Measurements from ENCODE around the gene NR3C2. TPM values are rescaled to one million over a fixed set of nuclear protein-coding genes. Genes with fewer than 3 reads are reported as not detected.

The NR3C2 gene
- total RNA-seq, 1 donor from 2014 or later, result 31.4 TPM

DNA sequence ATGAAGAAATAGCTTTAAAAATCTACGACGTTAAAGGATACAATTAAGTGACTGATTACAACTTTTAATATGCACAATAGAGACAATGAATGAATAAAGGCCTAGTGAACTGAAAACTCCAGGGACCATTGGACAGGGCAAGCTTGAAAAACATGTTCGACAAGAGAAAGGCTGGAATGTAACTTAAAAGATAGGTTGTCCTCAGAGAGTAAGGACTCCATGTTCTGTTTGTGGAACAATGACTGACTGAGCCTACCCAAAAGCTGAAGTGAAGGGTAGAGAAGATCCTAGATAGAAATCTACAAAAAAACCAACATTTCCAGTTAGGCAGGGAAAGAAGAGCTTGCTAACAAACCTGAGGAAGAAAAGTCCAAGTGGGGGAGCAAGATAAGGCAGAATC is 173.4 kb downstream of the NR3C2 start:
- Histone ChIP-seq H3K4me3 (no peak overlapping the region), H3K9me3 (no peaks in the 10 kb centered on the region), H3K27me3 (ENCODE audit: low read depth) (no peaks in the 10 kb centered on the region), H3K36me3 (no peaks in the 10 kb centered on the region), H3K4me1 (peaks cover 5% of the 10 kb centered on the region), H3K27ac (no peak overlapping the region)
- TF ChIP-seq, protein P1, sequence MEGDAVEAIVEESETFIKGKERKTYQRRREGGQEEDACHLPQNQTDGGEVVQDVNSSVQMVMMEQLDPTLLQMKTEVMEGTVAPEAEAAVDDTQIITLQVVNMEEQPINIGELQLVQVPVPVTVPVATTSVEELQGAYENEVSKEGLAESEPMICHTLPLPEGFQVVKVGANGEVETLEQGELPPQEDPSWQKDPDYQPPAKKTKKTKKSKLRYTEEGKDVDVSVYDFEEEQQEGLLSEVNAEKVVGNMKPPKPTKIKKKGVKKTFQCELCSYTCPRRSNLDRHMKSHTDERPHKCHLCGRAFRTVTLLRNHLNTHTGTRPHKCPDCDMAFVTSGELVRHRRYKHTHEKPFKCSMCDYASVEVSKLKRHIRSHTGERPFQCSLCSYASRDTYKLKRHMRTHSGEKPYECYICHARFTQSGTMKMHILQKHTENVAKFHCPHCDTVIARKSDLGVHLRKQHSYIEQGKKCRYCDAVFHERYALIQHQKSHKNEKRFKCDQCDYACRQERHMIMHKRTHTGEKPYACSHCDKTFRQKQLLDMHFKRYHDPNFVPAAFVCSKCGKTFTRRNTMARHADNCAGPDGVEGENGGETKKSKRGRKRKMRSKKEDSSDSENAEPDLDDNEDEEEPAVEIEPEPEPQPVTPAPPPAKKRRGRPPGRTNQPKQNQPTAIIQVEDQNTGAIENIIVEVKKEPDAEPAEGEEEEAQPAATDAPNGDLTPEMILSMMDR (IDR thresholded peaks at IDR 0.05), result no peak
- ATAC-seq, result no peak
- intact Hi-C loops (cut with DNase I), result no loop called here
- DNase-seq, result no peak

DNA sequence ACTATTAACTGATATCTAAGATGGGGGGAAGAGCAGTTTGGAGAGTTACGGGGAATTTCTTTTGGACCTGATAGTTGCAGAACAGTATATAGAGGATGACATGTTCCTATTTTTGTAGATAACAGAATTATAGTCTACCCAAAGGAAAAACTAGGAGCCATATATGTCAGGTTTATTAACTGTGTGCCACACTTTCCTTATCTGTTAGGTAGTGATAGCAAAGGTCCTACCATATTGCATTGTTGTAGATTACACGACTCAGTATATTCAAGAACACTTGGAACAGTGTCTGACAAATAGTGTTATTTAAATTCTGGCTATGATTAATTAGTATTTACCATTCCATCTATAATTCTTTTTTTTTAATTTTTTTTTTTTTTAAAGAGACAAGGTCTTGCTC is 175.3 kb downstream of the NR3C2 start:
- intact Hi-C loops (cut with DNase I), result no loop called here
- Histone ChIP-seq H3K9me3 (no peaks in the 10 kb centered on the region), H3K4me3 (no peak overlapping the region), H3K27me3 (ENCODE audit: low read depth) (no peaks in the 10 kb centered on the region), H3K36me3 (no peaks in the 10 kb centered on the region), H3K4me1 (peaks cover 5% of the 10 kb centered on the region), H3K27ac (no peak overlapping the region)
- ATAC-seq (no peak), DNase-seq (no peak)
- TF ChIP-seq, protein P1 (IDR thresholded peaks at IDR 0.05), result no peak

DNA sequence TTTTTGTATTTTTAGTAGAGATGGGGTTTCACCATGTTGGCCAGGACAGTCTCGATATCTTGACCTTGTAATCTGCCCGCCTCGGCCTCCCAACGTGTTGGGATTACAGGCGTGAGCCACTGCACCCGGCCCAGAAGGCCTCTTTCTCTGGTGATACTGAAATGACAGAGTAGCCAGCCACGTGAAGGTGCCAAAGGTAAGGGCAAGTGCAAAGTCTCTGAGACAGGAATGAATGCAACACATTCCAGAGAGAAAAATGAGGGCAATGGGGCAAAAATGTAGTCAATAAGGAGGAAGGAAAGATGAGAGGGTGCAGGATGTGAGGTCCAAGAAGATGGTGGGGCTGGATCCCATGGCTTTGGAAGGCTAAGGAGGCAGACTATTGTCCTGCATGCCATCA is 176.0 kb downstream of the NR3C2 start:
- ATAC-seq (no peak), DNase-seq (no peak)
- intact Hi-C loops (cut with DNase I), result no loop called here
- TF ChIP-seq, protein P1 (IDR thresholded peaks at IDR 0.05), result no peak
- Histone ChIP-seq H3K27me3 (ENCODE audit: low read depth) (no peaks in the 10 kb centered on the region), H3K27ac (no peak overlapping the region), H3K4me1 (peaks cover 5% of the 10 kb centered on the region), H3K36me3 (no peaks in the 10 kb centered on the region), H3K9me3 (no peaks in the 10 kb centered on the region), H3K4me3 (no peak overlapping the region)

DNA sequence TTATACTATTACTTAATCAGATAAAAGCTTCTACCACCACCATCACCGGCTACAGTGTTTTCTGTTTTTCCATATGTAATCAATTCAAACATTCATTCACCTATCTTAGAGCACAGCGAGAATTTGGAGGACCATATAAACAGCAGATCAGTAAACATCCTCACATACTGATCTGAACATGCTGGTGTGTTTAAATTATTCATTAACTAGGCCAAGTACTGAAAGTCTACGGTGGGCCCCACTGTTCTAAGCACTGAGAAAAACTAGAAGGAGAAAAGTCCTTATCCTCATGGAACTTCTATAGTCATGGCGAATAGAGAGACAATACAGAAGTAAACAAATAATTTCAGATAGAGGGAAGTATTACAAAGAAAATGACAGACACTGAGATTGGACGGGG is 176.6 kb downstream of the NR3C2 start:
- H3K36me3 ChIP-seq, result no peaks in the 10 kb centered on the region
- H3K27ac ChIP-seq, result no peak overlapping the region
- peaks cover 3% of the 10 kb centered on the region for H3K4me1 ChIP-seq
- no peak for ATAC-seq
- H3K9me3 ChIP-seq, result no peaks in the 10 kb centered on the region
- TF ChIP-seq, protein P1 (IDR thresholded peaks at IDR 0.05), result no peak
- no peaks in the 10 kb centered on the region for H3K27me3 ChIP-seq (ENCODE audit: low read depth)
- no peak overlapping the region for H3K4me3 ChIP-seq
- DNase-seq, result no peak
- intact Hi-C loops (cut with DNase I), result no loop called here

DNA sequence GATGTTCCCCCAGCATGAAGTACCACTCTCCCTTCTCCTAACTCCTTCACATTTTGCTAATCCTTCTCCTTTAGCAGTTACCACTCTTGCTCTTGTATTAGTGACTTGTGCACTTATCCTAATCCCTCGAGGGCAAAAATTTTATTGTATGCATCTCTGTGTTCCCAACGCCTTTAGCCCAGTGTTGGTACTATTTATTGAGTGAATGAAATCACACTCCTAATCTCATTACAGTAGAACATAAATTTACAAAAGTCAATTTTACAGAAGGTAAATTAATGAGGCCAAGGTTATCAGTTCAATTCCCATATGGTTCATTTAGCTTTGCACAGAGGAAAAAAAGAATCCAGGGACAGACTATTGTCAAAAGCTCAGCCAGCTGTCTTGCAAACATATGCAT is 178.4 kb downstream of the NR3C2 start:
- Histone ChIP-seq H3K27ac (no peak overlapping the region), H3K9me3 (no peaks in the 10 kb centered on the region), H3K36me3 (no peaks in the 10 kb centered on the region), H3K27me3 (ENCODE audit: low read depth) (no peaks in the 10 kb centered on the region), H3K4me3 (no peak overlapping the region), H3K4me1 (no peaks in the 10 kb centered on the region)
- ATAC-seq, result no peak
- intact Hi-C loops (cut with DNase I), result no loop called here
- no peak for DNase-seq
- TF ChIP-seq, protein P1 (IDR thresholded peaks at IDR 0.05), result no peak

DNA sequence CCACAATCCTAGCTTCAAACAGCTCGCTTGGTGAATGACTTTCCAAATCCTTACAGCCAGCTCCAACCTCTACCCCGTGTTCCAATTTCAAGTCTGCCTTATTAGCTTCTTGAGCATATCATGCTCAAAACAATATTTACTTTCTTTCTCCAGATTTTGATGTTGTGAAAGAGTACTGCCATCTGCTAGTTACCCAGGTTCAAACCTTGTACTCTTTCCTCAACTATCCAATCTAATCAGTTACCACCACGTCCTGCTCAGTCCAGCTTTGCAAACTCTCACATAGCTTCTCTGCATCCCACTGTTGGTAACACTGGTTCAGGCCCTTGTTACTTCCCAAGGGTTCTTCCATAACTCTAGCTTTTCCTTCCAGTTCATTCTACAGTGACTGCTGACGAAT is 179.1 kb downstream of the NR3C2 start:
- ATAC-seq, result no peak
- H3K27ac ChIP-seq, result no peak overlapping the region
- intact Hi-C loops (cut with DNase I), result no loop called here
- no peak overlapping the region for H3K4me3 ChIP-seq
- TF ChIP-seq, protein P1 (IDR thresholded peaks at IDR 0.05), result no peak
- no peaks in the 10 kb centered on the region for H3K27me3 ChIP-seq (ENCODE audit: low read depth)
- no peak for DNase-seq
- no peaks in the 10 kb centered on the region for H3K9me3 ChIP-seq
- no peaks in the 10 kb centered on the region for H3K36me3 ChIP-seq
- H3K4me1 ChIP-seq, result no peaks in the 10 kb centered on the region

Measured in lower lobe of right lung (tissue), 2 donors.